Measurements from ENCODE around the gene PRAMEF17. TPM values are rescaled to one million over a fixed set of nuclear protein-coding genes. Genes with fewer than 3 reads are reported as not detected.
"Not testable (repeated sequence)": the region's sequence is repeated elsewhere in the genome, so short reads cannot be mapped to it uniquely, and the experiment has no call there.

PRAMEF17 gene
- total RNA-seq, 2 experiments from 2014 or later = not detected

- H3K27me3 Mint-ChIP-seq; H3K9me3 Mint-ChIP-seq; H3K27ac Mint-ChIP-seq; POLR2A ChIA-PET; ATAC-seq (ENCODE audit: low read depth); H3K4me1 Mint-ChIP-seq; H3K36me3 Mint-ChIP-seq; DNase-seq; H3K4me3 Mint-ChIP-seq: not testable (repeated sequence)
These were observed 5.9 kb downstream of the PRAMEF17 start for GRCh38 chr1:13395311-13395710.

- ATAC-seq (ENCODE audit: low read depth) = no peak
- Mint-ChIP-seq H3K4me1 (no peaks in the 10 kb centered on the region), H3K27me3 (peaks cover 3% of the 10 kb centered on the region), H3K4me3 (no peak overlapping the region), H3K27ac (no peak overlapping the region), H3K36me3 (no peaks in the 10 kb centered on the region), H3K9me3 (no peaks in the 10 kb centered on the region)
- DNase-seq = no peak
- POLR2A ChIA-PET = no interaction called here
These were observed 18.4 kb downstream of the PRAMEF17 start for GRCh38 chr1:13407811-13408210.

GRCh38 chr1:13410150-13410549 is 20.7 kb downstream of the PRAMEF17 start, which contains the start of gene PRAMEF20:
PRAMEF20 (plus strand) TSS chr1:13410450; CDS start chr1:13416355, 5,905 bp downstream.
- H3K4me1 Mint-ChIP-seq; H3K36me3 Mint-ChIP-seq; POLR2A ChIA-PET; ATAC-seq (ENCODE audit: low read depth); H3K9me3 Mint-ChIP-seq; H3K27me3 Mint-ChIP-seq; DNase-seq; H3K4me3 Mint-ChIP-seq; H3K27ac Mint-ChIP-seq: not testable (repeated sequence)

- POLR2A ChIA-PET = no interaction called here
- no peak overlapping the region for H3K27ac Mint-ChIP-seq
These were observed 41.1 kb downstream of the PRAMEF17 start for GRCh38 chr1:13430495-13430894.

GRCh38 chr1:13432251-13432650 is 42.8 kb downstream of the PRAMEF17 start:
- DNase-seq (no peak), ATAC-seq (ENCODE audit: low read depth) (no peak)
- H3K27ac Mint-ChIP-seq = no peak overlapping the region
- POLR2A ChIA-PET = no interaction called here
- H3K36me3 Mint-ChIP-seq = no peaks in the 10 kb centered on the region
- no peak overlapping the region for H3K4me3 Mint-ChIP-seq
- no peaks in the 10 kb centered on the region for H3K9me3 Mint-ChIP-seq
- H3K4me1 Mint-ChIP-seq = no peaks in the 10 kb centered on the region
- peaks cover 5% of the 10 kb centered on the region for H3K27me3 Mint-ChIP-seq

More at GRCh38 chr1:13430495-13430894, 41.1 kb downstream of the PRAMEF17 start:
- Mint-ChIP-seq H3K27me3 (peaks cover 2% of the 10 kb centered on the region), H3K4me1 (no peaks in the 10 kb centered on the region), H3K36me3 (no peaks in the 10 kb centered on the region), H3K9me3 (no peaks in the 10 kb centered on the region), H3K4me3 (no peak overlapping the region)
- ATAC-seq (ENCODE audit: low read depth) = no peak
- no peak for DNase-seq

GRCh38 chr1:13433694-13434358 is 44.4 kb downstream of the PRAMEF17 start:
- DNase-seq; ATAC-seq (ENCODE audit: low read depth); H3K4me1 Mint-ChIP-seq; H3K27me3 Mint-ChIP-seq; H3K36me3 Mint-ChIP-seq; H3K4me3 Mint-ChIP-seq; POLR2A ChIA-PET; H3K27ac Mint-ChIP-seq; H3K9me3 Mint-ChIP-seq: not testable (repeated sequence)

GRCh38 chr1:13435458-13435857 is 46.0 kb downstream of the PRAMEF17 start:
- DNase-seq = no peak
- H3K27me3 Mint-ChIP-seq = peaks cover 5% of the 10 kb centered on the region
- ATAC-seq (ENCODE audit: low read depth) = no peak
- no peak overlapping the region for H3K27ac Mint-ChIP-seq
- POLR2A ChIA-PET = no interaction called here
- H3K4me3 Mint-ChIP-seq = no peak overlapping the region
- H3K36me3 Mint-ChIP-seq = no peaks in the 10 kb centered on the region
- no peaks in the 10 kb centered on the region for H3K4me1 Mint-ChIP-seq
- no peaks in the 10 kb centered on the region for H3K9me3 Mint-ChIP-seq

- H3K27me3 Mint-ChIP-seq; H3K27ac Mint-ChIP-seq; ATAC-seq (ENCODE audit: low read depth); POLR2A ChIA-PET; H3K9me3 Mint-ChIP-seq; H3K4me1 Mint-ChIP-seq; H3K36me3 Mint-ChIP-seq; DNase-seq; H3K4me3 Mint-ChIP-seq: not testable (repeated sequence)
These were observed 49.8 kb downstream of the PRAMEF17 start for GRCh38 chr1:13439104-13439783.

Other genes with a start within 250 kb of the PRAMEF17 start
- not detected for gene PRAMEF26, start 233.6 kb upstream of the PRAMEF17 start, total RNA-seq
- not detected for gene HNRNPCL4, start 224.0 kb upstream of the PRAMEF17 start, total RNA-seq
- gene PRAMEF9, start 217.8 kb upstream of the PRAMEF17 start, total RNA-seq = not detected
- gene PRAMEF13, start 188.2 kb upstream of the PRAMEF17 start, total RNA-seq = not detected
- not detected for gene PRAMEF18, start 163.5 kb upstream of the PRAMEF17 start, total RNA-seq
- gene PRAMEF5, start 135.4 kb upstream of the PRAMEF17 start, total RNA-seq = not detected
- gene PRAMEF8, start 104.5 kb upstream of the PRAMEF17 start, total RNA-seq = not detected
- gene PRAMEF33, start 86.1 kb upstream of the PRAMEF17 start, total RNA-seq = not detected
- gene PRAMEF15, start 74.1 kb upstream of the PRAMEF17 start, total RNA-seq = not detected
- not detected for gene PRAMEF14, start 42.5 kb upstream of the PRAMEF17 start, total RNA-seq
- not detected for gene PRAMEF19, start 17.7 kb upstream of the PRAMEF17 start, total RNA-seq
- gene PRAMEF20, start 20.8 kb downstream of the PRAMEF17 start, total RNA-seq = not detected
- not detected for gene LRRC38, start 124.4 kb downstream of the PRAMEF17 start, total RNA-seq
- not detected for gene PDPN, start 194.2 kb downstream of the PRAMEF17 start, total RNA-seq